Stimulated activated CD8-positive, alpha-beta memory T cell treated with anti-CD3 and anti-CD28 coated beads, Interleukin-15, amount 100 ng/mL, for 24 hours (primary cell): ENCODE data around the gene OOSP1.
"Not testable (repeated sequence)": the region's sequence is repeated elsewhere in the genome, so short reads cannot be mapped to it uniquely, and the experiment has no call there.

ENCODE experiments used
- DNase-seq: peaks from one replicate; pipeline ENCODE4 v3.0.0-alpha.2; 2020; ENCODE audit warnings: low read depth

The OOSP1 gene

GRCh38 chr11:59960502-59961381 lies 22.5 kb downstream of the OOSP1 start:
- no peak for DNase-seq

GRCh38 chr11:59962107-59962482 lies 23.9 kb downstream of the OOSP1 start:
- DNase-seq, result no peak

- DNase-seq, result no peak
These were observed 25.5 kb downstream of the OOSP1 start, which contains the start of gene OOSP4A for GRCh38 chr11:59963733-59964132. TSS of gene OOSP4A (plus strand) at chr11:59964033. CDS start at chr11:59964033, 0 bp downstream.

- DNase-seq, result no peak
These were observed 27.2 kb downstream of the OOSP1 start for GRCh38 chr11:59965424-59965823.

- no peak for DNase-seq
These were observed 28.0 kb downstream of the OOSP1 start for GRCh38 chr11:59966201-59966600.

- DNase-seq, result no peak
These were observed 29.6 kb downstream of the OOSP1 start for GRCh38 chr11:59967677-59968394.

GRCh38 chr11:59968395-59968783 lies 30.2 kb downstream of the OOSP1 start:
- no peak for DNase-seq

DNA sequence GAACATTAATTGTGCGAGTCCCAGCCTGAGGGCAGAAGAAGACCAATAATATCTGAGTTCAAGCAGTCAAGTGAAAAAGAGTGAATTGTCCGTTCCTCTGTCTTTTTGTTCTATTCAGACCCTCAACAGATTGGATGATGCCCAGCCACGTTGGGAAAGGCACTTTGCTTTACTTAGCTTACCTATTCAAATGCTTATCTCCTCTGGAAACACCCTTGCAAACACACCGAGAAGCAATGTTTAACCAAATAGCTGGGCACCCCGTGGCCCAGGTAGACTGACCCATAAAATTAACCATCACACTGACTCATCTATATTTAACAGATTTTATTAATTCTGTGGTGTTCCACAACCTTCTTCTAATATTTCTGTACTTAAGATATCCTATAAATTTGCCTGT lies 34.9 kb downstream of the OOSP1 start:
- no peak for DNase-seq

DNA sequence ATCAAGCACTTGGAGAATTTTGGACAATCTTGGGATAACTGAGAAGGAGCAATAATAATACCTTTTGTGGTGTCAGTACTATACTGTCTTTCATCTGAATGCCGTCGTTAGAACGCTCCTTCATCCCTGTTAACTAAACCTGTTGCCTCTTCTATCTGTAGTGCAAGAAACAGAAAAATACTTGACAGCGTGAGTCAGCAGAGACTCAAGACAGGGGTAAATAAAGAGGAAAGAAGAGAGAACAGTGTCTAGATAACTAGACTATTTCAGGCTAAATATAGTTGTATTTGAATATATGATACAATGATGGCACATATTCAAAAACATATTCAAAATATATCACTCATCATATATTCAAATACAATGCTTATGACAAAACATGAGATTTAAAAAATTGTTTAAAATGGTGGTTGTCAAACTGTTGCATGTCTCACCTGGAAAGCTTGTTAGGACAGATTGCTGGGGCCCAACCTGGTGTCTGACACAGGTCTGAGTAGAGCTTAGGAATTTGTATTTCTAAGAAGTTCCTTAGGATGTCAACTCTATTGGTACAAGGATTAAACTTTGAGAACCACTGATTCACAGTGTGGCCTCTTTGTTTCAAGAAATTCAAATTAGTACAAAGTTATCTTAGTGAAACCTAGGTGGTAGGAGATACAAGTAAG lies 43.0 kb downstream of the OOSP1 start:
- no peak for DNase-seq

DNA sequence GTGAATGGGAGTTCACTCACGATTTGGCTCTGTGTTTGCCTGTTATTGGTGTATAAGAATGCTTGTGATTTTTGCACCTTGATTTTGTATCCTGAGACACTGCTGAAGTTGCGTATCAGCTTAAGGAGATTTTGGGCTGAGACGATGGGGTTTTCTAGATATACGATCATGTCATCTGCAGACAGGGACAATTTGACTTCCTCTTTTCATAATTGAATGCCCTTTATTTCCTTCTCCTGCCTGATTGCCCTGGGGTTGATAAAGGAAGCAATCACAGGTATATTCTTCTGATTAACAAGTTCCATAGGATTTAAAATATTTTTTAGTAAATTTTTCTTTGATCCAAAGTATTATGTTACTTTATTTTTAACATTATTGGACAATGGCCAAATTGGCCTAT lies 43.8 kb downstream of the OOSP1 start:
- not testable (repeated sequence) for DNase-seq

DNA sequence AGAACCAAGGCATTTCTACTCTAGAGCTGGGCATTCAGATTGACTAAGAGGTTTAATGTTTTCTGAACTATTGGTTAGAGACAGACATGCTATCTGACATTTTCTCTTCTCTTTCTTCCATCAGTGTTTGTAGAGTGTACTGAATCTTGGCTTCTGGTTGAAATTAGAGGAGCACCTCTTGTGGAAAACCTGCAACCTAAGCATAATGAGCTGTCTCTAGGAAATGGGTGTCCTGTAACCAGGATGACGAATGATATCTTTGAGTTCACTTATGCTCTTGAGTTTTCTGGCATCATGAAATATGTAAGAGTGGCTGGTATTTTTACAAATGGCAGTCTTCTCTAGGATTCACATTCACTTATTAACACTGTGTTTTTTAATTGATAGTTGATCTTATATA lies 45.0 kb downstream of the OOSP1 start:
- no peak for DNase-seq

- no peak for DNase-seq
These were observed 46.1 kb downstream of the OOSP1 start for GRCh38 chr11:59984368-59984767.

DNA sequence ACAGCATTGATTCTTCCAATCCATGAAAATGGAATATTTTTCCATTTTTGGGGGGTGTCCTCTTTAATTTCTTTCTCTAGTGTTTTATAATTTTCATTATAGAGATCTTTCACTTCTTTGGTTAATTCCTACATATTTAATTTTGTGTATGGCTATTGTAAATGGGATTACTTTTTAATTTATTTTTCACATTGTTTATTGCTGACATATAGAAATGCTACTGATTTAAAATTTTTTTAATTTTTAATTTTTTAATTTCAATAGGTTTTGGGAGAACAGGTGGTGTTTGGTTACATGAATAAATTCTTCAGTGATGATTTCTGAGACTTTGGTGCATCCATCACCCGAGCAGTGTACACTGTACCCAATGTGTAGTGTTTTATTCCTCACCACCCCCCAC lies 52.2 kb downstream of the OOSP1 start:
- no peak for DNase-seq

DNA sequence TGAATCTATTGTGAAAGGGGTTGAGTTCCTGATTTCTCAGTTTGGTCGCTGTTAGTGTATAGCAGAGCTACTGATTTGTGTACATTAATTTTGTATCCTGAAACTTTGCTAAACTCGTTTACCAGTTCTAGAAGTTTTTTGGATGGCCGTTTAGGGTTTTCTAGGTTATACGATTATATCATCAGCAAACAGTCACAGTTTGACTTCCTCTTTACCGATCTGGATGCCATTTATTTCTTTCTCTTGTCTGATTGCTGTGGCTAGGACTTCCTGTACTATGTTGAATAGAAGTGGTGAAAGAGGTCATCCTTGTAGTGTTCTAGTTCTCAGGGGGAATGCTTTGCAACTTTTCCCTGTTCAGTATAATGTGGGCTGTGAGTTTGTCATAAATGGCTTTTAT lies 54.2 kb downstream of the OOSP1 start:
- DNase-seq, result no peak

DNA sequence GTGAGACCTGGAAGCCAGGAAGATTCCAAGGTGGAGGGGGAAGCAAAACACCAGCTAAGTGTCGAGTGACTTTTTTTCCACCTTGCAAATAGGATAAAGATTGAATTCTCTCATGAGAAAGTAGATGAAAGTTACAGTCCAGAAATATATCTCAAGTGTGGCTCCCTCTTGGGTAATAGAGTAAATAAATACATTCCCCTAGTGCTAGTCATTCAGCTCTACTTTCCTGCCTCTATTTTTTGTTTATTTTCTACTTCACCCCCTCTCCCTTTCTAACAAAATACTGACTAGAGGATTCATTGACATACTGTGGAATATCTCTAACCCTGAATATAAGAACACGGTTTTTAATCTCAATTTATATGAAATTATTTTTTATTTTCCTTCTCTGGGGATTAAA lies 59.6 kb downstream of the OOSP1 start:
- DNase-seq, result no peak

DNA sequence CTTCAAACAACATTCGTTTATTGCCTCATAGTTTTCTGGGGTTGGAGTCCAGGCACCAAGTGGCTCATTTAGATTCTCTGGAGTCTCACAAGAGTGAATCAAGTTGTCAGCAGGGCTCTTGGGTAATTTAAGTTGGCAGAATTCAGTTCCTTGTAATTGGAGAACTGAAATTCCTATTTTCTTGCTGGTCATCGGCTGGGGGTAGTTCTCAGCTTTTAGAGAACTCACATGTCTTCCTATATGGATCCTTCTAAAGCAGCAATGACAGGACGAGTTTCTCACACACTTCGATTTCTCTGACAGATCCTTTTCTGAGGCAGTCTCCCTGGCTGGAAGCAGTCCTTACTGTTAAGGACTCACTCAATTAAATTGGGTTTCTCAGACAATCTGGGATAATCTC lies 61.5 kb downstream of the OOSP1 start:
- DNase-seq, result no peak

DNA sequence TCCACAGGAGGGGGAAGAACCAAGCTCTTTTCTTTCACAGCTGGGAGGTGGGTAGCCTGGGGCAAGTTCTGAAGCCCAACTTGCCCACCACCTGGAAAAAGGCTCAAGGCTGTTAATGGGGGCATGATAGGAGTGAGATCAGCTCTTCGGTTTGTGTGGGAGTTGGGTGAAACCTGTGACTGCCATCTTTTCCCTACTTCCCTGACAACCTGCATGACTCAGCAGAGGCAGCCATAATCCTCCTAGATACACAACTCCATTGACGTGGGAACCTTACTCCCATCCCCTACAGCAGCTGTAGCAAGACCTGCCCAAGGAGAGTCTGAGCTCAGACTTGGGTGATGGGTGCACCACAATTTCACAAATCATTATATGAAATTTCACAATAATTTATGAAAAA lies 65.5 kb downstream of the OOSP1 start:
- DNase-seq, result no peak

DNA sequence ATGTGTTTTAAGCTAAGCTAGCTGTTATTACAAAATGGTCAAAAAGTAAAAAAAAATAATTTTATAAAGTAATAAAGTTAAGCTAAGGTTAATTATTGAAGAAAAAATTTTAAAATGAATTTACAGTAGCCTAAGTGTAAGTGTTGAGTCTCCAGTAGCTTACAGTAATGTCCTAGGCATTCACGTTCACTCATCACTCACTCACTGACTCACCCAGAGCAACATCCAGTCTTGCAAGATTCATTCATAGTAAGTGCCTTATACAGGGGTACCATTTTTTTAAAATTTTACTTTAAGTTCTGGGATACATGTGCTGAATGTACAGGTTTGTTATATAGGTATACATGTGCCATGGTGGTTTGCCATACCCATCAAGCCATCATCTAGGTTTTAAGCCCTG lies 67.1 kb downstream of the OOSP1 start:
- no peak for DNase-seq
